GM21447 (cell line): ENCODE data around the gene GNAT2.

Experiments
- ATAC-seq: cut with Tn5 transposase; IDR thresholded peaks from one replicate; pipeline ENCODE4 v1.9.1; 2021; ENCODE audit not compliant: unreplicated experiment

Gene GNAT2

GRCh38 chr1:109566982-109567381 lies 52.4 kb downstream of the GNAT2 start:
- no peak for ATAC-seq

- no peak for ATAC-seq
These were observed 54.2 kb downstream of the GNAT2 start for GRCh38 chr1:109565241-109565640.

GRCh38 chr1:109564194-109564878 lies 55.1 kb downstream of the GNAT2 start:
- no peak for ATAC-seq

- no peak for ATAC-seq
These were observed 59.4 kb downstream of the GNAT2 start for GRCh38 chr1:109559995-109560394.

- no peak for ATAC-seq
These were observed 61.9 kb downstream of the GNAT2 start for GRCh38 chr1:109557520-109557919.

GRCh38 chr1:109556563-109556962 lies 62.9 kb downstream of the GNAT2 start:
- no peak for ATAC-seq
